NT2/D1 (cell line): ENCODE results near the gene CTPS1.

ENCODE experiments used
- DNase-seq: peaks from one replicate; pipeline ENCODE4 v3.0.0-alpha.2; 2011; ENCODE audit warnings: low read depth, low spot score
- H3K27me3 ChIP-seq: 2 replicates; pipeline ENCODE4 v1.6.0; 2011; ENCODE audit warnings: mild to moderate bottlenecking; ENCODE audit not compliant: insufficient read length, insufficient read depth
- H3K36me3 ChIP-seq: 2 replicates; pipeline ENCODE4 v1.6.1; 2011; ENCODE audit warnings: mild to moderate bottlenecking, low read length, mixed read lengths; ENCODE audit not compliant: insufficient read depth, insufficient read length
- H3K4me1 ChIP-seq: 2 replicates; pipeline ENCODE4 v1.5.1; 2011; ENCODE audit not compliant: insufficient read depth, insufficient read length
- H3K4me3 ChIP-seq: 2 replicates; pipeline ENCODE4 v1.5.1; 2011; ENCODE audit warnings: low read depth; ENCODE audit not compliant: insufficient read length
- H3K9ac ChIP-seq: 2 replicates; pipeline ENCODE4 v1.6.0; 2011; ENCODE audit warnings: low read depth; ENCODE audit not compliant: insufficient read length
- H3K9me3 ChIP-seq: 2 replicates; pipeline ENCODE4 v1.5.1; 2011; ENCODE audit warnings: mild to moderate bottlenecking, low read length; ENCODE audit not compliant: insufficient read depth
- SUZ12 ChIP-seq: IDR thresholded peaks from 2 replicates; pipeline ENCODE4 v1.6.1; 2011; ENCODE audit not compliant: insufficient read length, insufficient read depth; ENCODE audit errors: extremely low read depth
- YY1 ChIP-seq: IDR thresholded peaks from 2 replicates; pipeline ENCODE4 v1.6.1; 2011; ENCODE audit not compliant: insufficient read length, insufficient read depth
- ZNF274 ChIP-seq: IDR thresholded peaks from 2 replicates; pipeline ENCODE4 v1.6.1; 2011; ENCODE audit warnings: mild to moderate bottlenecking, low read depth, low read length

CTPS1 gene

GRCh38 chr1:41025979-41026819 lies 46.7 kb downstream of the CTPS1 start:
- no peak for DNase-seq
- Histone ChIP-seq H3K36me3 (peaks cover 43% of the 10 kb centered on the region), H3K9ac (no peak overlapping the region)

DNA sequence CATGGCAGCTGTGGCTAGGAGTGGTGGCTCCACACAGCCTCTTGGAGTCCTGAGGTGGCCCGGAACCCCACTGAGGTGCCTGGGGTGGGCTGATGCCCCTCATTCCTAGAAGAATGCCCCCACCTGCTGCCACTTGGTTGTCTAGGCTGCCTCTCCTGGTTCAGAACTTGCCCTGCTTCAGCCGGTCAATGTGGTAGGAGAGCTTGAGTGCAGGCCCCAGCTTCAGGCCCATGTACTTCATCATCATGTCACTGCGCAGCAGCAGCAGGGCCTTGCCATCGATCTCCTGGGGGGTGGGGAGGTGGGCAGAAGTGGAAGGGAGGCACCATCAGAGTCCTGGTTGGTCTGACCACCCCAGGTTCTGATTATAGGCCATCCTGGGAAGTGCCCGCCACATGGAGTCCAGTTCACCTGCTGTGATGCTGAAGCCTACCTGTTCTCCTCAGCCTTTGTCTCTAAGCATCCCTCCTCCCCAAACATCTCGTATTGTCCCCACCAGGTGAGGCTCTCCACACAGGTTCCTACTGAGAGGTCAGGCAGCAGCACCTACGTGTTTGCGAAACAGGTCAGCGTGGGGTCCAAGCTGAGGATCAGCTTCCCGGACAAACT lies 48.6 kb downstream of the CTPS1 start:
- no peak for TF ChIP-seq YY1
- TF ChIP-seq SUZ12 = no peak
- TF ChIP-seq ZNF274 = no peak
- no peak for DNase-seq
- no peak overlapping the region for H3K9ac ChIP-seq
- H3K9me3 ChIP-seq = no peaks in the 10 kb centered on the region
- peaks cover 37% of the 10 kb centered on the region for H3K36me3 ChIP-seq
- peaks cover 4% of the 10 kb centered on the region for H3K4me1 ChIP-seq
- H3K4me3 ChIP-seq = no peak overlapping the region
- H3K27me3 ChIP-seq = no peaks in the 10 kb centered on the region

More at GRCh38 chr1:41025979-41026819, 46.7 kb downstream of the CTPS1 start:
- H3K9me3 ChIP-seq = no peaks in the 10 kb centered on the region
- peaks cover 11% of the 10 kb centered on the region for H3K4me1 ChIP-seq
- no peak for TF ChIP-seq ZNF274
- no peak for TF ChIP-seq YY1
- TF ChIP-seq SUZ12 = no peak
- H3K27me3 ChIP-seq = no peaks in the 10 kb centered on the region
- no peak overlapping the region for H3K4me3 ChIP-seq

DNA sequence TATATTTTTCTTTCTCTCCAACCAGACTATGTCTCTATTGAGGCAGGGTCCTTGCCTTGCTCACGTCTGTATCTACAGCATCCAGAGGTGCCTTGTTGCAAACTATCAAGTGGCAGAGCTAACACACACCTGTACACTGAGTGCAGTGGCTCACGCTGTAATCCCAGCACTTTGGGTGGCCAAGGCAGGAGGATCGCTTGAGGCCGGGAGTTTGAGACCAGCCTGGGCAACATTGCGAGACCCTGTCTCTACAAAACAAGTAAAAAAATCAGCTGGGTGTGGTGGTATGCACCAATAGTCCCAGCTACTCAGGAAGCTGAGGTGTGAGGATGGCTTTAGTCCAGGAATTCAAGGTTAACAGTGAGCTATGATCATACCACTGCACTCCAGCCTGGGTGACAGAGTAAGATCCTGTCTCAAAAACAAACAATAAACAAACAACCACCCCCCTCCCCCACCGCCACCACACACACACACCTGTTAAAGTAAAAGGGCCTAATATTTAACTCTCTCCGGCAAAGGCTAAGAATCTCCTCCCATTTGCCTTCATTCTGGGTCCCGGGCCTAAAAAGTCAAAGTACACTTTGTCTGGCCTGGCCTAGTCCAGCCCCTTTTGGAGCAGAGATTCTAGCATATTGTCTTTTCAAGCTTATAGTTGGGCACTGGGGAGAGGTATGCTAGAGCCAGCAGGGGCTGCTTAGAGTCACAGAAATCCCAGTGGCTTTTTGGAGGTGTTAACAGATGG lies 51.5 kb downstream of the CTPS1 start:
- Histone ChIP-seq H3K9ac (no peak overlapping the region), H3K36me3 (peaks cover 61% of the 10 kb centered on the region), H3K4me3 (no peak overlapping the region), H3K4me1 (peaks cover 4% of the 10 kb centered on the region), H3K9me3 (no peaks in the 10 kb centered on the region), H3K27me3 (no peaks in the 10 kb centered on the region)
- no peak for TF ChIP-seq ZNF274
- TF ChIP-seq YY1 = no peak
- TF ChIP-seq SUZ12 = no peak
- no peak for DNase-seq

DNA sequence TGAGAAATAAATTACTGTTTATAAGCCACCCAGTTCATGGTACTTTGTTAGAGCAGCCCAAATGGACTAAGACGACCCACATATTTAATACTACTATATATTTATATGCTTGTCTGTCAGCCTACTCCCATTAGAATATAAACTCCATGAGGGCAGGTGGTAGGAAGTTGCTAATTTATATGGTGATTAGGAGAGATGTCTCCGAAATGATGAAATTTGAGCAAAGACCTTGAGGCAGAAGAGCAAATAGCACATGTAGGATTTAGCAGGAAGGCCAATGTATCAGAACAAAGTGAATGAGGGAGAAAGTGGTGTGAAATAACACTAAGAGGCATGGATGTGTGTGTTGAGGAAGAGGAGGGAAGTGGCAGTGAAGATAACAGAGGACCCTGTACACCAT lies 52.7 kb downstream of the CTPS1 start:
- H3K4me3 ChIP-seq = no peak overlapping the region
- DNase-seq = no peak
- peaks cover under 1% of the 10 kb centered on the region for H3K4me1 ChIP-seq
- no peak overlapping the region for H3K9ac ChIP-seq
- TF ChIP-seq SUZ12 (no peak), YY1 (no peak), ZNF274 (no peak)
- peaks cover 63% of the 10 kb centered on the region for H3K36me3 ChIP-seq
- no peaks in the 10 kb centered on the region for H3K9me3 ChIP-seq
- no peaks in the 10 kb centered on the region for H3K27me3 ChIP-seq

- no peak for TF ChIP-seq ZNF274
- no peak for TF ChIP-seq YY1
- no peak for TF ChIP-seq SUZ12
- Histone ChIP-seq H3K36me3 (peaks cover 64% of the 10 kb centered on the region), H3K27me3 (no peaks in the 10 kb centered on the region), H3K4me1 (no peaks in the 10 kb centered on the region), H3K4me3 (no peak overlapping the region), H3K9me3 (no peaks in the 10 kb centered on the region), H3K9ac (no peak overlapping the region)
- DNase-seq = no peak
Observed at GRCh38 chr1:41033272-41033671, 53.8 kb downstream of the CTPS1 start.

GRCh38 chr1:41037116-41037903 lies 57.8 kb downstream of the CTPS1 start:
- TF ChIP-seq ZNF274 (no peak), SUZ12 (no peak), YY1 (no peak)
- DNase-seq = no peak
- no peaks in the 10 kb centered on the region for H3K27me3 ChIP-seq
- no peak overlapping the region for H3K4me3 ChIP-seq
- peaks cover 63% of the 10 kb centered on the region for H3K36me3 ChIP-seq
- no peaks in the 10 kb centered on the region for H3K4me1 ChIP-seq
- H3K9me3 ChIP-seq = no peaks in the 10 kb centered on the region
- H3K9ac ChIP-seq = no peak overlapping the region
